ENCODE data around the gene TMEM97.

TMEM97 gene

GRCh38 chr17:28334171-28334570 is 15.2 kb downstream of the TMEM97 start:
- no peaks in the 10 kb centered on the region for H3K27me3 ChIP-seq (ENCODE audit: insufficient read depth, poor library complexity, severe bottlenecking)
- peak overlapping the region; percentile 69 for H3K27ac ChIP-seq (replicated peaks)
- peak overlapping the region; percentile 97 for H3K4me3 ChIP-seq (replicated peaks; ENCODE audit: insufficient read depth, low read length)
- peak in 1 of 2 experiments; percentile 53 for DNase-seq (ENCODE audit: low read depth in 1 of 2, low spot score in 1 of 2)
- TF ChIP-seq SPI1 (IDR thresholded peaks at IDR 0.05; ENCODE audit: borderline replicate concordance, low read depth) (no peak), CTCF (IDR thresholded peaks at IDR 0.05; ENCODE audit: insufficient read depth, low read length) (no peak), GABPA (IDR thresholded peaks at IDR 0.05; ENCODE audit: low read depth) (no peak), REST (IDR thresholded peaks at IDR 0.05; ENCODE audit: insufficient replicate concordance, low read depth) (no peak), POLR2AphosphoS5 (IDR thresholded peaks at IDR 0.05; ENCODE audit: low read depth) (no peak)

- TF ChIP-seq SPI1 (IDR thresholded peaks at IDR 0.05; ENCODE audit: borderline replicate concordance, low read depth) = no peak
- no peak for TF ChIP-seq POLR2AphosphoS5 (IDR thresholded peaks at IDR 0.05; ENCODE audit: low read depth)
- TF ChIP-seq CTCF (IDR thresholded peaks at IDR 0.05; ENCODE audit: insufficient read depth, low read length) = no peak
- no peak for TF ChIP-seq GABPA (IDR thresholded peaks at IDR 0.05; ENCODE audit: low read depth)
- no peak for TF ChIP-seq REST (IDR thresholded peaks at IDR 0.05; ENCODE audit: insufficient replicate concordance, low read depth)
- peak overlapping the region; percentile 69 for H3K27ac ChIP-seq (replicated peaks)
- no peaks in the 10 kb centered on the region for H3K27me3 ChIP-seq (ENCODE audit: insufficient read depth, poor library complexity, severe bottlenecking)
- DNase-seq (ENCODE audit: low read depth in 1 of 2, low spot score in 1 of 2) = no peak
- peak overlapping the region; percentile 97 for H3K4me3 ChIP-seq (replicated peaks; ENCODE audit: insufficient read depth, low read length)
These were observed 15.7 kb downstream of the TMEM97 start for GRCh38 chr17:28334666-28335200.

- no peaks in the 10 kb centered on the region for H3K27me3 ChIP-seq (ENCODE audit: insufficient read depth, poor library complexity, severe bottlenecking)
- H3K27ac ChIP-seq (replicated peaks) = peak within 1 kb of the TSS; percentile 69
- TF ChIP-seq GABPA (IDR thresholded peaks at IDR 0.05; ENCODE audit: low read depth) = peak; percentile 98
- TF ChIP-seq REST (IDR thresholded peaks at IDR 0.05; ENCODE audit: insufficient replicate concordance, low read depth) = no peak
- DNase-seq (ENCODE audit: low read depth in 1 of 2, low spot score in 1 of 2) = peak; percentile 98 to 99
- peak within 1 kb of the TSS; percentile 97 for H3K4me3 ChIP-seq (replicated peaks; ENCODE audit: insufficient read depth, low read length)
These were observed 16.4 kb downstream of the TMEM97 start, which contains the start of the genes IFT20 and TNFAIP1 for GRCh38 chr17:28335201-28335958. IFT20 (minus strand) TSS chr17:28335472; CDS start chr17:28331985, 3,487 bp downstream. TNFAIP1 (plus strand) TSS chr17:28335761; CDS start chr17:28339522, 3,761 bp downstream.

Measured in HL-60 (cell line).